ENCODE results near the gene OR11A1. TPM values are rescaled to one million over a fixed set of nuclear protein-coding genes. Genes with fewer than 3 reads are reported as not detected.

Gene OR11A1, protein sequence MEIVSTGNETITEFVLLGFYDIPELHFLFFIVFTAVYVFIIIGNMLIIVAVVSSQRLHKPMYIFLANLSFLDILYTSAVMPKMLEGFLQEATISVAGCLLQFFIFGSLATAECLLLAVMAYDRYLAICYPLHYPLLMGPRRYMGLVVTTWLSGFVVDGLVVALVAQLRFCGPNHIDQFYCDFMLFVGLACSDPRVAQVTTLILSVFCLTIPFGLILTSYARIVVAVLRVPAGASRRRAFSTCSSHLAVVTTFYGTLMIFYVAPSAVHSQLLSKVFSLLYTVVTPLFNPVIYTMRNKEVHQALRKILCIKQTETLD
- not detected for polyA plus RNA-seq (2012; ENCODE audit: low read depth, missing spikeins)

DNA sequence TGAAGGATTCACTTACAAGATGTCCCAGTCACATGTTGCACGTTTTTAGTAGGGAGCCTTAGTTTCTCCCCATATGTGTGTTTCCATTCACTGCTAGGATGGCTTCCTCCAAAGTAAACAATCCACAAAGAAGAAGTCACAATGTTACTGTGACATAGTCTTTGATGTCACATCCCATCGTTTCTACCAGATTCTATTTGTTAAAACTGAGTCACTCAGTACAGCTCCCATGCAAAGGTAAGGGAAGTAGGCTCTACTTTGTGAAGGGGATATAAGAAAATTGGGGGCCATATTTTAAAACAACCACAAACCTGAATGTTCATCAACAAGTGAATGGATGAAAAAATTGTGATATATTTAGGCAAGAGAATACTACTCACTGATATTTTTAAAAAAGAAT is at the start of gene OR11A1, which contains the start of gene OR2H1:
TSS of gene OR11A1 (minus strand) at position 101 of the 400 bp plus-strand sequence. CDS start 29,430 bp downstream, outside the sequence.
TSS of gene OR2H1 (plus strand) at position 185 of the 400 bp plus-strand sequence. CDS start 4,615 bp downstream, outside the sequence.
- TF ChIP-seq PAX5 (IDR thresholded peaks at IDR 0.05; ENCODE audit: insufficient read depth, low read length, severe bottlenecking) (no peak), POLR2A (IDR thresholded peaks at IDR 0.05; ENCODE audit: low read depth, low read length) (no peak), TAF1 (IDR thresholded peaks at IDR 0.05; ENCODE audit: low read depth, low read length) (no peak)
- FAIRE-seq: no peak
- no peak for DNase-seq (ENCODE audit: insufficient read length, low spot score)

DNA sequence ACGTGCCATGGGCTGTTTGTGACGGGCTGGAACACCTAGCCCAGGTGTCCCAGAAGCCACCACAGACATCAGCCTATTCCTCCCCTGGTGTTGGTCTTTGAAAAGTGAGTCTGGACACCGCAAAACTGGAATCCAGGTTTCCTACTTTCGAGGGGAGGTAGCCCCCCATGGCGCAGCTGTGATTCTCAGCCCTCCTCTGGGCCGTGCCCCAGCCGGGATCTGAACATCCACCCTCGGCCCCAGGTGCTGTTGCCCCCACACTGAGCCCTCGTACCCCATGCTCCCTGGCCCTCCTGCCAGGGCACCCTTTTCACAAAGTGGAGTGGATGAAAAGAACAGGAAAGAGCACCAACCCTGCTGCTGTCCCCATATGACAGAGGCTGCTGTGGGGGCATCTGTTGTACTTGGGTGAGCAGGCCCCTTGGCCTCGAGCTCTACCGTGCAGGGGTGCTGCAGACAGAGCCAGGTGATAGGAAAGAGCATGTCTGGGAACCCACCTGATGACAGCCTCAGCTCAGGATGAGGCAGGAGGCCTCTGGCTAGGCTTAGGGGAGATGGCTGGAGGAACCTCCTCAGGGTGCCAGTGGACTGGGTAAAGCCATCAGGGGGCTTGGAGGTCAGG is 49.7 kb upstream of the OR11A1 start:
- FAIRE-seq (no peak), DNase-seq (ENCODE audit: insufficient read length, low spot score) (no peak)

DNA sequence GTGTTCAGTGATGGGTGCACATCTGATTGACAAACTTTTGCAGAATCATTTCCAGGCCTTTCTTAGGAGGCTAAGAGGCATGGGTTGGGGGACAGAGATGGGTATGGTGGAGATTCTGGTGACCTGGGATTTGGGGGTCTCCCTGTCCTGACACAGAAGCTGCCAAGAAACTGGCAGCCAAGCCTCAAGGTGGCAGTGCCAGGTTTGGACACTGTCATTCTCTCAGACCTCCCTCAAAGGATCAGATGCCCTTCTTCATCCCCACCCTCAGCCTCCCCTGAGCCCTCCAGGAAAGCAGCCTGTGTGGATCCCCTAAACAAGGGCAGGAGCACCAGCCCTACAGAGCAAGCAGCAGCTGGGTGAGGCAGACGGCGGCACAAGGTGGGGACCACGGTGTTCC is 48.9 kb upstream of the OR11A1 start:
- FAIRE-seq (no peak), DNase-seq (ENCODE audit: insufficient read length, low spot score) (no peak)
- TF ChIP-seq POU2F2 (IDR thresholded peaks at IDR 0.05; ENCODE audit: low read depth, low read length): no peak
- TF ChIP-seq POLR2AphosphoS5 (IDR thresholded peaks at IDR 0.05; ENCODE audit: low read depth, low read length): no peak
- TF ChIP-seq SPI1 (IDR thresholded peaks at IDR 0.05; ENCODE audit: low read depth, low read length): no peak
- TF ChIP-seq TAF1 (IDR thresholded peaks at IDR 0.05; ENCODE audit: low read depth, low read length): no peak
- TF ChIP-seq PAX5 (IDR thresholded peaks at IDR 0.05; ENCODE audit: insufficient read depth, low read length, severe bottlenecking): no peak
- no peak for TF ChIP-seq POLR2A (IDR thresholded peaks at IDR 0.05; ENCODE audit: low read depth, low read length)

More for the DNA sequence above, 49.7 kb upstream of the OR11A1 start:
- TF ChIP-seq POU2F2 (IDR thresholded peaks at IDR 0.05; ENCODE audit: low read depth, low read length) (no peak), SPI1 (IDR thresholded peaks at IDR 0.05; ENCODE audit: low read depth, low read length) (no peak), PAX5 (IDR thresholded peaks at IDR 0.05; ENCODE audit: insufficient read depth, low read length, severe bottlenecking) (no peak), TAF1 (IDR thresholded peaks at IDR 0.05; ENCODE audit: low read depth, low read length) (no peak), POLR2A (IDR thresholded peaks at IDR 0.05; ENCODE audit: low read depth, low read length) (no peak), POLR2AphosphoS5 (IDR thresholded peaks at IDR 0.05; ENCODE audit: low read depth, low read length) (no peak)

DNA sequence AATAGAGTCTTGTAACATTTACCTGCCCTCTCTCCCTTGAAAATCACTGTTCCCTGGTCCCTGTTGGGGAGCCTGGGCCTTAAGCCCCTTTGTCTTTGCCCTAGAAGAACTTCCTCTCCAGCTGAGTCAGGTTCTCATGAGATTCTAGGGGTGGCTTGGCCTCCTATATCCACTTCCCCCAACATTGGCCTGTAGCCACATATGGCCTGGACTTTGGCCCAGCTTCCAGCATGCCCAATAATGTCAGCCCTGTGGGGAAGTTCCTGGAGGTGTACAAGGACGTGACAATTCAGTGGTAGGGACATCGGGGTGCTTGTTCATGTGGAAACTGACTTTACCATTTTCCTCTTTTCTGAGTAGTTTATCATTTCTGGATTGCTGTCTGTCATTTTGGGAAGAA is 48.1 kb upstream of the OR11A1 start:
- no peak for DNase-seq (ENCODE audit: insufficient read length, low spot score)
- TF ChIP-seq TAF1 (IDR thresholded peaks at IDR 0.05; ENCODE audit: low read depth, low read length): no peak
- TF ChIP-seq POU2F2 (IDR thresholded peaks at IDR 0.05; ENCODE audit: low read depth, low read length): no peak
- no peak for TF ChIP-seq POLR2A (IDR thresholded peaks at IDR 0.05; ENCODE audit: low read depth, low read length)
- FAIRE-seq: no peak

DNA sequence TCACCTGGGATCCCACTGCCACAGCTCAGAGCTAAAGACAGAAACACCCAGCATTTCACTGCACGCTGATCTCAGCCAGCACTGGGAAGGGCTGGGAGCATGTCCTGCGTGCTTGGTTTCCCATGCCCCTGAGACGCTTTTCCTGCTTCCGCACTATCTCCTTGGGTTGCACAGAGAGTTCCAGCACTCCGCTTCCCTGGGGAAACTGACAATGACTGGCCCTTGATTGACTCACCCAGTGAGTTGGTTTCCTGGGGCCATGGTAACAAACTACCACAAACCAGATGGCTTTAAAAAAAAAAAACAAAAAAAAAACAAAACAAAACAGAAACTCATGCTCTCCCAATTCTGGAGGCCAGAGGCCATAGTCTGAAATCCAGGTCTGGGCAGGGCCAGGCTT is 45.7 kb upstream of the OR11A1 start:
- FAIRE-seq (no peak), DNase-seq (ENCODE audit: insufficient read length, low spot score) (no peak)
- TF ChIP-seq POLR2AphosphoS5 (IDR thresholded peaks at IDR 0.05; ENCODE audit: low read depth, low read length): no peak
- TF ChIP-seq PAX5 (IDR thresholded peaks at IDR 0.05; ENCODE audit: insufficient read depth, low read length, severe bottlenecking): no peak
- no peak for TF ChIP-seq SPI1 (IDR thresholded peaks at IDR 0.05; ENCODE audit: low read depth, low read length)
- TF ChIP-seq POU2F2 (IDR thresholded peaks at IDR 0.05; ENCODE audit: low read depth, low read length): no peak
- no peak for TF ChIP-seq TAF1 (IDR thresholded peaks at IDR 0.05; ENCODE audit: low read depth, low read length)
- TF ChIP-seq POLR2A (IDR thresholded peaks at IDR 0.05; ENCODE audit: low read depth, low read length): no peak

DNA sequence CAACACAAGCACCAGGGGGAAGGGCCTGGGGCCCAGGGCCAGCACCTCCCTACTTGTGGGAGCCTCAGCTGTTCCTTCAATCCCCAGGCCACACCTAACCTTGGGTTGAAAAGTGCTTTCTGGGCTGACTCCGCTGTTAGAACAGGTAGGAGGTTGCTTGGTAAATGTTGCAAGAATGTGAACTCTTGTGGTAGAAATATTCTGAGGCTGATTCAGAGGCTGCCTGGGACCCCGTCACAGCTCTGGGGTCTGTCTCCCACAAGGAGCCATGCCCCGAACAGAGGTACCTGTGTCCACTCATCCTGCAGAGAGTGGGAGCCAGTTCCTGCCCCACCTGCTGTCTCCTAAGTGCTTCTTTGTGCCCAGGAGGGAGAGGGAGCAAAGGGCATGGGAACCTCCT is 45.3 kb upstream of the OR11A1 start:
- DNase-seq (ENCODE audit: insufficient read length, low spot score) (no peak), FAIRE-seq (no peak)
- TF ChIP-seq TAF1 (IDR thresholded peaks at IDR 0.05; ENCODE audit: low read depth, low read length) (no peak), POLR2AphosphoS5 (IDR thresholded peaks at IDR 0.05; ENCODE audit: low read depth, low read length) (no peak), POU2F2 (IDR thresholded peaks at IDR 0.05; ENCODE audit: low read depth, low read length) (no peak), PAX5 (IDR thresholded peaks at IDR 0.05; ENCODE audit: insufficient read depth, low read length, severe bottlenecking) (no peak), POLR2A (IDR thresholded peaks at IDR 0.05; ENCODE audit: low read depth, low read length) (no peak), SPI1 (IDR thresholded peaks at IDR 0.05; ENCODE audit: low read depth, low read length) (no peak)

DNA sequence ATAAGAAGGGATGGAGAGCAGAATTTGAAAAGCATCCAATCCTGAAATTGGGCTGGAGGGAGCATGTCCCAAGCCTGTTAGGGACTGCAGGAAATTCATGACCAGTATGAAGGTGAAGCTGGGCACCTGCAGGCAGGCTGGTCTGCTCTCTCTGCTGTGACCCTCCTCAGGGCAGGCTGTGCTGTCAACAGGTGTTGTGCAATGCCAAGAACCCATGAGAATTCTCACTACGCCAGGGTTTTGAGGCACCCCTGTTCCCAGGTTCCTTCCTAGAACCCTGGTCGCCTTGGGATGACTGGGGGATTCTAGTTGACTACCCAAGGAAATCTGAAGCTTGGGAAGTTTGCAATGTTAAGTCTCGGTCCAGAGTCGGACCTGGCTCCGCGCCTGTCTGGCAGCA is 44.2 kb upstream of the OR11A1 start:
- TF ChIP-seq TAF1 (IDR thresholded peaks at IDR 0.05; ENCODE audit: low read depth, low read length) (no peak), POU2F2 (IDR thresholded peaks at IDR 0.05; ENCODE audit: low read depth, low read length) (no peak), POLR2A (IDR thresholded peaks at IDR 0.05; ENCODE audit: low read depth, low read length) (no peak), POLR2AphosphoS5 (IDR thresholded peaks at IDR 0.05; ENCODE audit: low read depth, low read length) (no peak), PAX5 (IDR thresholded peaks at IDR 0.05; ENCODE audit: insufficient read depth, low read length, severe bottlenecking) (no peak), SPI1 (IDR thresholded peaks at IDR 0.05; ENCODE audit: low read depth, low read length) (no peak)
- DNase-seq (ENCODE audit: insufficient read length, low spot score) (no peak), FAIRE-seq (no peak)

DNA sequence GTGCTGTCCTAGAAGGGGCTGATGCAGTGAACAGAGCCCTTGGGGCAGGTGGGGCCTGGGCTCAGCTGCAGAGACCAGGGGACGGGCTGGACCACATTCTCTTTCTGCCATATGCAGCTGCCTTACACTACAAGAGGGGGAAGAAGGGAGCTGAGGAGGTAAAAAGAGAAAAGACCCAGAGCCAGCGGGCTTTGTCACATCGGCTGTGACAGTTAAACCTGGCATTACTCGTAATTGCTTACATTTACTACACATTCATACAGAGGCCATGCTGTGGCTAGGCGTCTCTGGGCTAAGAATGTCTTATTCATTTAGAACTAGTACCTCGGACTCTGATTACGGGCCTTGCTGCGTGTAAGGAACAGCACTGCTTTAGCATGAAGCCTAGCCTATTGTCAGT is 43.7 kb upstream of the OR11A1 start:
- no peak for FAIRE-seq
- no peak for TF ChIP-seq POLR2AphosphoS5 (IDR thresholded peaks at IDR 0.05; ENCODE audit: low read depth, low read length)
- TF ChIP-seq POU2F2 (IDR thresholded peaks at IDR 0.05; ENCODE audit: low read depth, low read length): no peak
- TF ChIP-seq TAF1 (IDR thresholded peaks at IDR 0.05; ENCODE audit: low read depth, low read length): no peak
- no peak for TF ChIP-seq PAX5 (IDR thresholded peaks at IDR 0.05; ENCODE audit: insufficient read depth, low read length, severe bottlenecking)
- no peak for TF ChIP-seq SPI1 (IDR thresholded peaks at IDR 0.05; ENCODE audit: low read depth, low read length)
- TF ChIP-seq POLR2A (IDR thresholded peaks at IDR 0.05; ENCODE audit: low read depth, low read length): no peak
- no peak for DNase-seq (ENCODE audit: insufficient read length, low spot score)

DNA sequence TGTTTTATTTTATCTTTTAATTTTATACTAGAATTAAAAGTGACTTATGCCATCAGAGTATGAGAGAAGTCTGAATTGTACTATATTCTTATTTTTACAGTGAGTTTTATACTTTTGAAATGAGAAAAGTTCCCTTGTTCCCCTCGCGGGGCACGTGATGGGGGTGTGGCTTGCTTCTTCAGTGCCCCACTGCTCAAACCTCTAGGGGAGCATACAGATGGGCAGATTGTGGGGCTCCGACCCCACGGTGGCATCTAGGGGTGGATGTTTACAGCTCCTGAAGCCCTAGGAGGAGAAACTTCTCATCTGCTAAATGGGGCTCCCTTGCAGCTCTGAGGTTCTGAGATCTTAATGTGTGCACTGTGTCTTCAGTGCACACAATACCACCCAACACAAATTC is 42.8 kb upstream of the OR11A1 start:
- DNase-seq (ENCODE audit: insufficient read length, low spot score) (no peak), FAIRE-seq (no peak)
- TF ChIP-seq POLR2A (IDR thresholded peaks at IDR 0.05; ENCODE audit: low read depth, low read length): no peak
- no peak for TF ChIP-seq SPI1 (IDR thresholded peaks at IDR 0.05; ENCODE audit: low read depth, low read length)
- TF ChIP-seq TAF1 (IDR thresholded peaks at IDR 0.05; ENCODE audit: low read depth, low read length): no peak

DNA sequence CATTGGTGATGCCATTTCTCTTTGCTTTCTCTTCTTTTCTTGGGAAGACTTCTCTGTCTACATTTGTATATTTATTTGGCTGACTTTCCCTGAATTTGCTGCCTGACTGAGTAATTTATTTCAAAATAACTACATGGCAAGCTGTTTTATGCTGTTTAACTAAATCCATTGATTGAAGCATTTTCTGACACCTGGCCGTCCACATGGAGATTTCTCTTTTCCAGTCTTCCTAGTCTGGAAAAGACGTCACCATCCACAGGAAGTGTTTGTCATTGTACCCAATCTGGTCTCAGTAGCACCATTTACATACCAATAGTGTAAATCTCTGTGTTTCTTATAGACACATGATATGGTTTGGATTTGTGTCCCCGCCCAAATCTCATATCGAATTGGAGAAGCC is 40.1 kb upstream of the OR11A1 start:
- no peak for DNase-seq (ENCODE audit: insufficient read length, low spot score)
- TF ChIP-seq PAX5 (IDR thresholded peaks at IDR 0.05; ENCODE audit: insufficient read depth, low read length, severe bottlenecking) (no peak), SPI1 (IDR thresholded peaks at IDR 0.05; ENCODE audit: low read depth, low read length) (no peak), POLR2AphosphoS5 (IDR thresholded peaks at IDR 0.05; ENCODE audit: low read depth, low read length) (no peak), TAF1 (IDR thresholded peaks at IDR 0.05; ENCODE audit: low read depth, low read length) (no peak), POLR2A (IDR thresholded peaks at IDR 0.05; ENCODE audit: low read depth, low read length) (no peak), POU2F2 (IDR thresholded peaks at IDR 0.05; ENCODE audit: low read depth, low read length) (no peak)
- FAIRE-seq: no peak

All from GM12891 (cell line).